GM12878 (cell line): ENCODE measurements around the gene COX19. TPM values are rescaled to one million over a fixed set of nuclear protein-coding genes. Genes with fewer than 3 reads are reported as not detected.

Experiments
- ATAC-seq: fragments of 200-7000 bp; cut with Tn5 transposase; 3 replicates; pipeline ENCODE4 v1.9.1; 2020; ENCODE audit warnings: mild to moderate bottlenecking, moderate library complexity
- BruUV-seq: library from RNA; stranded (reverse); fragments of 400-500 nt; replicated peaks from 2 replicates; lab custom pipeline; 2021; lab: Mats Ljungman, UMichigan
- CTCF ChIA-PET: fragments of 300-600 bp; sonication (Branson Sonifier 250); formaldehyde crosslinking; extraction: SDS; loops from one replicate; lab custom pipeline; 2021; ENCODE audit warnings: inconsistent platforms; lab: Yijun Ruan, JAX
- POLR2A ChIA-PET: fragments of 350-600 bp; formaldehyde crosslinking; extraction: SDS; loops from one replicate; lab custom pipeline; 2021; ENCODE audit warnings: inconsistent platforms; lab: Charles Lee
- RAD21 ChIA-PET: fragments of 300-600 bp; sonication (Branson Sonifier 250); formaldehyde crosslinking; loops from one replicate; lab custom pipeline; 2023; ENCODE audit warnings: antibody characterized with exemption; ENCODE audit not compliant: unreplicated experiment; lab: Charles Lee
- SMC1A ChIA-PET: fragments of 300-600 bp; sonication (Branson Sonifier 250); formaldehyde crosslinking; loops from one replicate; lab custom pipeline; 2023; ENCODE audit not compliant: unreplicated experiment, uncharacterized antibody; lab: Charles Lee
- DNase-seq: peaks from one replicate; pipeline ENCODE4 v3.0.0-alpha.2; 2011; ENCODE audit warnings: low read depth, low spot score
- FAIRE-seq: peaks from 3 replicates; lab custom pipeline; 2011; peaks lifted over from hg19 to GRCh38; lab: Jason Lieb, UNC
- H2AFZ ChIP-seq: 2 replicates; pipeline ENCODE4 v1.6.0; 2011; ENCODE audit warnings: low read depth, low read length, control low read depth; ENCODE audit not compliant: control insufficient read depth
- H3K27ac ChIP-seq: 2 replicates; pipeline ENCODE4 v1.5.1; 2011; ENCODE audit warnings: control low read depth; ENCODE audit not compliant: control insufficient read depth, insufficient read depth
- H3K27me3 ChIP-seq, 2 experiments: replicated peaks in 1 of 2; 2 replicates each; pipeline versions ENCODE4 v1.6.0 to v1.6.1; 2011; ENCODE audit warnings: low read length in 1 of 2; ENCODE audit not compliant: control insufficient read depth in 2 of 2, insufficient read depth in 2 of 2
- H3K36me3 ChIP-seq, 2 experiments: 2 replicates each; pipeline ENCODE4 v1.5.1; 2011; ENCODE audit warnings: low read length in 1 of 2; ENCODE audit not compliant: control insufficient read depth in 2 of 2, insufficient read depth in 2 of 2
- H3K4me1 ChIP-seq: 2 replicates; pipeline ENCODE4 v1.6.1; 2011; ENCODE audit warnings: mild to moderate bottlenecking, low read length, moderate library complexity, mixed read lengths; ENCODE audit not compliant: control insufficient read depth, insufficient read depth
- H3K4me2 ChIP-seq: 2 replicates; pipeline ENCODE4 v1.6.0; 2011; ENCODE audit warnings: control low read depth; ENCODE audit not compliant: control insufficient read depth, insufficient read depth
- H3K4me3 ChIP-seq: fragments of 200-600 bp; sonication (generic); 2 replicates; pipeline ENCODE4 v1.5.1; 2016
- H3K79me2 ChIP-seq: 2 replicates; pipeline ENCODE4 v1.6.0; 2011; ENCODE audit warnings: low read length; ENCODE audit not compliant: control insufficient read depth, insufficient read depth
- H3K9ac ChIP-seq: 2 replicates; pipeline ENCODE4 v1.8.0; 2011; ENCODE audit warnings: low read length, control low read depth, mixed read lengths; ENCODE audit not compliant: control insufficient read depth, insufficient read depth
- H3K9me3 ChIP-seq: replicated peaks from 3 replicates; pipeline ENCODE4 v1.5.1; 2011; ENCODE audit warnings: mild to moderate bottlenecking, low read length; ENCODE audit not compliant: control insufficient read depth, insufficient read depth
- H4K20me1 ChIP-seq: 2 replicates; pipeline ENCODE4 v1.6.0; 2011; ENCODE audit not compliant: control insufficient read depth, insufficient read depth
- CHD4 ChIP-seq: fragments of 200-600 bp; sonication (generic); IDR thresholded peaks from 2 replicates; pipeline ENCODE4 v1.6.1; 2016; ENCODE audit warnings: mild to moderate bottlenecking
- CUX1 ChIP-seq: IDR thresholded peaks from 2 replicates; pipeline ENCODE4 v1.6.1; 2012; ENCODE audit warnings: improper control_type of control experiment, low read depth, low read length; ENCODE audit not compliant: insufficient replicate concordance
- IRF4 ChIP-seq: IDR thresholded peaks from 2 replicates; pipeline ENCODE4 v1.6.1; 2011; ENCODE audit warnings: low read depth, low read length
- MAX ChIP-seq: IDR thresholded peaks from 2 replicates; pipeline ENCODE4 v1.6.1; 2012; ENCODE audit warnings: low read depth, low read length, improper control_type of control experiment
- NBN ChIP-seq: fragments of 450-650 bp; IDR thresholded peaks from 2 replicates; pipeline ENCODE4 v1.6.1; 2016
- NFYB ChIP-seq: IDR thresholded peaks from 2 replicates; pipeline ENCODE4 v1.6.1; 2011; ENCODE audit warnings: low read depth, mild to moderate bottlenecking, low read length, improper control_type of control experiment, moderate library complexity; ENCODE audit not compliant: insufficient read depth
- TAF1 ChIP-seq: IDR thresholded peaks from 2 replicates; pipeline ENCODE4 v1.6.1; 2011; ENCODE audit warnings: mild to moderate bottlenecking, low read depth, low read length, borderline replicate concordance
- TARDBP ChIP-seq: IDR thresholded peaks from 2 replicates; pipeline ENCODE4 v1.6.1; 2016; ENCODE audit warnings: borderline replicate concordance
- USF2 ChIP-seq: IDR thresholded peaks from 2 replicates; pipeline ENCODE4 v1.6.1; 2011; ENCODE audit warnings: low read depth, low read length, improper control_type of control experiment, borderline replicate concordance
- WGBS: methylation state at CpG from one replicate; pipeline ENCODE4 v1.1.6; 2016; ENCODE audit warnings: low lambda C conversion rate; ENCODE audit not compliant: insufficient replicate concordance, insufficient coverage; ENCODE audit errors: missing lambda C conversion rate; 5-methylcytosine and 5-hydroxymethylcytosine counted together
- in situ Hi-C: fragments of 300-500 bp; cut with MboI; formaldehyde crosslinking; loops from 9 replicates; pipeline ENCODE4 v1.14.3; 2018; ENCODE audit warnings: mixed read lengths
- intact Hi-C: fragments of 100-400 bp; cut with micrococcal nuclease; formaldehyde crosslinking; loops from one replicate; pipeline ENCODE4 v1.14.2; 2022; ENCODE audit not compliant: unreplicated experiment
- polyA plus RNA-seq, 11 experiments: library from polyadenylated mRNA; depleted of rRNA in 4 of 11; unstranded in 6 of 11; stranded (reverse) in 5 of 11; fragments of >200 nt; fragmentation: Nextera tagmentation in 4 of 11; fragmentation: Illumina TruSeq in 1 of 11; extraction: Ambion mirVana in 4 of 11; extraction: Trizol in 1 of 11; gene quantifications; 1 replicate in 1 of 11; 2 replicates in 10 of 11; pipeline versions ENCODE4 v1.2.1 to v1.2.3, GENCODE V29; 2011 to 2016; ENCODE audit warnings: inconsistent platforms in 2 of 11, missing spikeins in 2 of 11, low read depth in 1 of 11
- total RNA-seq, 4 experiments: library from RNA; depleted of rRNA in 3 of 4; stranded (reverse); fragments of >200 nt in 3 of 4; fragmentation: Illumina TruSeq in 1 of 4; extraction: Trizol in 1 of 4; gene quantifications; 2 replicates each; pipeline versions ENCODE4 v1.2.1 to v1.2.3, GENCODE V29; 2013 to 2021
- TF ChIP-seq, protein P1 (sequence below): IDR thresholded peaks from 2 replicates; pipeline ENCODE4 v1.6.1; 2011; ENCODE audit warnings: low read depth, mild to moderate bottlenecking, low read length, moderate library complexity, borderline replicate concordance; ENCODE audit errors: extremely low read depth
- TF ChIP-seq, protein P2 (sequence below): fragments of 450-650 bp; formaldehyde crosslinking; IDR thresholded peaks from 2 replicates; pipeline ENCODE4 v1.5.0; 2022; ENCODE audit warnings: mild to moderate bottlenecking, missing genetic modification characterization

Gene COX19
- total and polyA plus RNA-seq, 10 of the 15 experiments (the other 5 are each of a cell fraction or from before 2014, with no cell fraction given), result 3.7 to 17.9 (median 10.8) TPM

DNA sequence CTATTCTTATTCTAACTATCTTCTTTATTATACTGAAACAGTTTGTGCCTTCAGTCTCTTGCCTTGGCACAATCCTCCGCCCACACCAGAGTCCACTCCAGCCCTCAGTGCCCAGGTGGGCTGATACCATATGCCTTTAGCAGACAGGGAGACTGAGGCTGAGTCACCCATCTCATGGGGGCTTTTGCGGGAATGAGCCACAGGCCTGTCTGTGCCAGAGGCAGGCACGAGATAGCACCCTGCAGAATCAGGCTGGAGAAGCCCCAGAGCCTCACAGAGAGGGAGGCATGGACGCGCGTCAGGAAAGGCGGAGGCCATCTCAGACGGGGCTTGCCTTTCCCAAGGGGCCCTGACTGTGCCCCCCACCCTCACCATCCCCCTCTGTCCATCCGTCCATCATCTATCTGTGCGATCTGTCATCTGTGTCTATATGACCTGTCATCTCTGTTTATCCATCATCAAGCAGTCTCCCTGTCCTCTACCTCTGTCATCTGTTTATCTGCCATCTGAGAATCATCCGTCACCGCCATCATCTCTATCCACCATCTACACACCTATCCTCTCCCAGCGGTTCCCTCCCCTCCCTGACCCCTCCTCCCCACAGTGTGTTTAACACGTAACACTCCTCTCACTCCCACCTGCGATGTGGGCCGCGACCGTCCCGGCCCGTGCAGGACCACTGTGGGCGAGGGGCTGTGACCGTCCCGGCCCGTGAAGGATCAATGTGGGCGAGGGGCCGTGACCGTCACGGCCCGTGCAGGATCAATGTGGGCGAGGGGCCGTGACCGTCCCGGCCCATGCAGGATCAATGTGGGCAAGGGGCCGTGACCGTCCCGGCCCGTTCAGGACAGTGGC lies 13.6 kb downstream of the COX19 start:
- Histone ChIP-seq H3K9ac (no peak overlapping the region), H3K36me3 (peaks cover 0 to 1% of the 10 kb centered on the region in 2 experiments; a peak in 2 of 4 replicates), H3K4me1 (peaks cover 8% of the 10 kb centered on the region), H3K4me2 (no peak overlapping the region), H4K20me1 (no peaks in the 10 kb centered on the region), H3K79me2 (no peaks in the 10 kb centered on the region), H3K9me3 (no peaks in the 10 kb centered on the region; the same call in 2 of the 3 replicates), H3K4me3 (no peak overlapping the region), H3K27me3 (no peaks in the 10 kb centered on the region), H2AFZ (no peak overlapping the region), H3K27ac (no peak overlapping the region)
- intact Hi-C loops (no loop called here), in situ Hi-C loops (loop anchor here (5.0 kb wide), 1 partner anchor 644 kb away; no protein-coding TSS in a partner anchor)
- POLR2A ChIA-PET, result no interaction called here
- DNase-seq (no peak), ATAC-seq (no peak), FAIRE-seq (no peak)
- RAD21 ChIA-PET, result no interaction called here
- CTCF ChIA-PET, result interaction anchor here (1.0 kb wide), 1 partner anchor 10 kb away, joined by 3 read pairs; no protein-coding TSS in a partner anchor
- BruUV-seq, result no TSS peak
- 78% methylated on average over 37 of the region's 37 CpGs for WGBS
- SMC1A ChIA-PET, result no interaction called here
- no peak for TF ChIP-seq CHD4
- TF ChIP-seq, protein P1, sequence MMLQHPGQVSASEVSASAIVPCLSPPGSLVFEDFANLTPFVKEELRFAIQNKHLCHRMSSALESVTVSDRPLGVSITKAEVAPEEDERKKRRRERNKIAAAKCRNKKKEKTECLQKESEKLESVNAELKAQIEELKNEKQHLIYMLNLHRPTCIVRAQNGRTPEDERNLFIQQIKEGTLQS, result no peak
- no peak for TF ChIP-seq TAF1
- TF ChIP-seq NBN, result no peak
- TF ChIP-seq MAX, result no peak
- TF ChIP-seq NFYB, result no peak
- TF ChIP-seq USF2, result no peak
- TF ChIP-seq, protein P2, sequence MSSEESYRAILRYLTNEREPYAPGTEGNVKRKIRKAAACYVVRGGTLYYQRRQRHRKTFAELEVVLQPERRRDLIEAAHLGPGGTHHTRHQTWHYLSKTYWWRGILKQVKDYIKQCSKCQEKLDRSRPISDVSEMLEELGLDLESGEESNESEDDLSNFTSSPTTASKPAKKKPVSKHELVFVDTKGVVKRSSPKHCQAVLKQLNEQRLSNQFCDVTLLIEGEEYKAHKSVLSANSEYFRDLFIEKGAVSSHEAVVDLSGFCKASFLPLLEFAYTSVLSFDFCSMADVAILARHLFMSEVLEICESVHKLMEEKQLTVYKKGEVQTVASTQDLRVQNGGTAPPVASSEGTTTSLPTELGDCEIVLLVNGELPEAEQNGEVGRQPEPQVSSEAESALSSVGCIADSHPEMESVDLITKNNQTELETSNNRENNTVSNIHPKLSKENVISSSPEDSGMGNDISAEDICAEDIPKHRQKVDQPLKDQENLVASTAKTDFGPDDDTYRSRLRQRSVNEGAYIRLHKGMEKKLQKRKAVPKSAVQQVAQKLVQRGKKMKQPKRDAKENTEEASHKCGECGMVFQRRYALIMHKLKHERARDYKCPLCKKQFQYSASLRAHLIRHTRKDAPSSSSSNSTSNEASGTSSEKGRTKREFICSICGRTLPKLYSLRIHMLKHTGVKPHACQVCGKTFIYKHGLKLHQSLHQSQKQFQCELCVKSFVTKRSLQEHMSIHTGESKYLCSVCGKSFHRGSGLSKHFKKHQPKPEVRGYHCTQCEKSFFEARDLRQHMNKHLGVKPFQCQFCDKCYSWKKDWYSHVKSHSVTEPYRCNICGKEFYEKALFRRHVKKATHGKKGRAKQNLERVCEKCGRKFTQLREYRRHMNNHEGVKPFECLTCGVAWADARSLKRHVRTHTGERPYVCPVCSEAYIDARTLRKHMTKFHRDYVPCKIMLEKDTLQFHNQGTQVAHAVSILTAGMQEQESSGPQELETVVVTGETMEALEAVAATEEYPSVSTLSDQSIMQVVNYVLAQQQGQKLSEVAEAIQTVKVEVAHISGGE, result no peak
- no peak for TF ChIP-seq CUX1
- TF ChIP-seq TARDBP, result no peak
- TF ChIP-seq IRF4, result no peak
